ENCODE results near the gene AFF3. TPM values are rescaled to one million over a fixed set of nuclear protein-coding genes. Genes with fewer than 3 reads are reported as not detected.

Gene AFF3
- total and polyA plus RNA-seq, 2 of the 8 experiments (the other 6 are each of a cell fraction or from before 2014, with no cell fraction given), result 0.27 to 3.0 TPM

DNA sequence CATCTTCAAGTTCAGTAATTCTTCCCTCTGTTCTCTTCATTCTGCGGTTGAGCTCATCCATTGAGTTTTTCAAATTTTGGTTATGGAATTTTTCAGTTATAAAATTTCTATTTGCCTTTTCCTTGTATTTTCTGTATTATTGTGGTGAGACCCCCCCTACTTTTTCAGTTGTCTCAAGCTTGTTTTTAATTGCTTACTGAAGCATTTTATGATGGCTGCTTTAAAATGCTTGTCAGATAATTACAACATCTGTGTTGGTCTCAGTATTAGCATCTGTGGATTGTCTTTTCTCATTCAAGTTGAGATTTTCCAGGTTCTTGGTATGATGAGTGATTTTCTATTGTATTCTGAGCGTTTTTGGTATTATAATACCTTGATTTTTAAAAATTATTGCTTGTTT is 531.4 kb downstream of the AFF3 start (continued):
- TF ChIP-seq TCF12 (IDR thresholded peaks at IDR 0.05; ENCODE audit: low read depth, low read length), result no peak
- TF ChIP-seq BACH1 (IDR thresholded peaks at IDR 0.05; ENCODE audit: low read length), result no peak
- TF ChIP-seq POLR2AphosphoS5 (IDR thresholded peaks at IDR 0.05; ENCODE audit: low read depth, low read length), result no peak
- TF ChIP-seq RFX5 (IDR thresholded peaks at IDR 0.05; ENCODE audit: borderline replicate concordance, low read depth, low read length), result no peak
- TF ChIP-seq JUND (IDR thresholded peaks at IDR 0.05; ENCODE audit: low read length), result no peak
